Tibial nerve (tissue), 4 donors: ENCODE measurements around the gene NPR1.

Experiments used
- CTCF ChIP-seq, 5 experiments: fragments of 200-600 bp in 3 of 5; fragments of 450-650 bp in 2 of 5; sonication (generic) in 3 of 5; IDR thresholded peaks; one replicate each; pipeline ENCODE4 v1.5.1; 2016 to 2019; ENCODE audit warnings: antibody characterized with exemption in 5 of 5, mild to moderate bottlenecking in 3 of 5, moderate library complexity in 2 of 5
- EP300 ChIP-seq, 2 donors: sonication (generic); formaldehyde crosslinking; IDR thresholded peaks; one replicate each; pipeline ENCODE4 v1.6.1; 2017; ENCODE audit warnings: antibody characterized with exemption in 2 of 2, mild to moderate bottlenecking in 1 of 2
- POLR2A ChIP-seq, 2 donors: fragments of 450-650 bp; IDR thresholded peaks; one replicate each; pipeline ENCODE4 v1.6.1; 2017; ENCODE audit warnings: antibody characterized with exemption in 2 of 2, mild to moderate bottlenecking in 2 of 2, moderate library complexity in 2 of 2

- TF ChIP-seq CTCF (IDR thresholded peaks at IDR 0.05) (no peak), EP300 (IDR thresholded peaks at IDR 0.05) (no peak), POLR2A (IDR thresholded peaks at IDR 0.05) (no peak)
Measured at GRCh38 chr1:153682730-153683129, 4.2 kb downstream of the NPR1 start.
